ENCODE measurements around the gene MSI2. TPM values are rescaled to one million over a fixed set of nuclear protein-coding genes. Genes with fewer than 3 reads are reported as not detected.

The MSI2 gene
- total and polyA plus RNA-seq, 9 of the 15 experiments (the other 6 are each of a cell fraction or from before 2014, with no cell fraction given): 4.6 to 61.8 (median 42.4) TPM

GRCh38 chr17:57502022-57502421 lies 245.7 kb downstream of the MSI2 start (continued):
- TF ChIP-seq, protein P1, sequence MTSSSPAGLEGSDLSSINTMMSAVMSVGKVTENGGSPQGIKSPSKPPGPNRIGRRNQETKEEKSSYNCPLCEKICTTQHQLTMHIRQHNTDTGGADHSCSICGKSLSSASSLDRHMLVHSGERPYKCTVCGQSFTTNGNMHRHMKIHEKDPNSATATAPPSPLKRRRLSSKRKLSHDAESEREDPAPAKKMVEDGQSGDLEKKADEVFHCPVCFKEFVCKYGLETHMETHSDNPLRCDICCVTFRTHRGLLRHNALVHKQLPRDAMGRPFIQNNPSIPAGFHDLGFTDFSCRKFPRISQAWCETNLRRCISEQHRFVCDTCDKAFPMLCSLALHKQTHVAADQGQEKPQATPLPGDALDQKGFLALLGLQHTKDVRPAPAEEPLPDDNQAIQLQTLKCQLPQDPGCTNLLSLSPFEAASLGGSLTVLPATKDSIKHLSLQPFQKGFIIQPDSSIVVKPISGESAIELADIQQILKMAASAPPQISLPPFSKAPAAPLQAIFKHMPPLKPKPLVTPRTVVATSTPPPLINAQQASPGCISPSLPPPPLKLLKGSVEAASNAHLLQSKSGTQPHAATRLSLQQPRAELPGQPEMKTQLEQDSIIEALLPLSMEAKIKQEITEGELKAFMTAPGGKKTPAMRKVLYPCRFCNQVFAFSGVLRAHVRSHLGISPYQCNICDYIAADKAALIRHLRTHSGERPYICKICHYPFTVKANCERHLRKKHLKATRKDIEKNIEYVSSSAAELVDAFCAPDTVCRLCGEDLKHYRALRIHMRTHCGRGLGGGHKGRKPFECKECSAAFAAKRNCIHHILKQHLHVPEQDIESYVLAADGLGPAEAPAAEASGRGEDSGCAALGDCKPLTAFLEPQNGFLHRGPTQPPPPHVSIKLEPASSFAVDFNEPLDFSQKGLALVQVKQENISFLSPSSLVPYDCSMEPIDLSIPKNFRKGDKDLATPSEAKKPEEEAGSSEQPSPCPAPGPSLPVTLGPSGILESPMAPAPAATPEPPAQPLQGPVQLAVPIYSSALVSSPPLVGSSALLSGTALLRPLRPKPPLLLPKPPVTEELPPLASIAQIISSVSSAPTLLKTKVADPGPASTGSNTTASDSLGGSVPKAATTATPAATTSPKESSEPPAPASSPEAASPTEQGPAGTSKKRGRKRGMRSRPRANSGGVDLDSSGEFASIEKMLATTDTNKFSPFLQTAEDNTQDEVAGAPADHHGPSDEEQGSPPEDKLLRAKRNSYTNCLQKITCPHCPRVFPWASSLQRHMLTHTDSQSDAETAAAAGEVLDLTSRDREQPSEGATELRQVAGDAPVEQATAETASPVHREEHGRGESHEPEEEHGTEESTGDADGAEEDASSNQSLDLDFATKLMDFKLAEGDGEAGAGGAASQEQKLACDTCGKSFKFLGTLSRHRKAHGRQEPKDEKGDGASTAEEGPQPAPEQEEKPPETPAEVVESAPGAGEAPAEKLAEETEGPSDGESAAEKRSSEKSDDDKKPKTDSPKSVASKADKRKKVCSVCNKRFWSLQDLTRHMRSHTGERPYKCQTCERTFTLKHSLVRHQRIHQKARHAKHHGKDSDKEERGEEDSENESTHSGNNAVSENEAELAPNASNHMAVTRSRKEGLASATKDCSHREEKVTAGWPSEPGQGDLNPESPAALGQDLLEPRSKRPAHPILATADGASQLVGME (CRISPR knock-in tag; IDR thresholded peaks at IDR 0.05): no peak
- no peak for TF ChIP-seq ZFP30 (CRISPR knock-in tag; IDR thresholded peaks at IDR 0.05; ENCODE audit: borderline replicate concordance)
- TF ChIP-seq PHF21A (IDR thresholded peaks at IDR 0.05; ENCODE audit: borderline replicate concordance, low read depth): no peak
- TF ChIP-seq HEY1 (CRISPR knock-in tag; IDR thresholded peaks at IDR 0.05; ENCODE audit: borderline replicate concordance): no peak
- TF ChIP-seq, protein P2, sequence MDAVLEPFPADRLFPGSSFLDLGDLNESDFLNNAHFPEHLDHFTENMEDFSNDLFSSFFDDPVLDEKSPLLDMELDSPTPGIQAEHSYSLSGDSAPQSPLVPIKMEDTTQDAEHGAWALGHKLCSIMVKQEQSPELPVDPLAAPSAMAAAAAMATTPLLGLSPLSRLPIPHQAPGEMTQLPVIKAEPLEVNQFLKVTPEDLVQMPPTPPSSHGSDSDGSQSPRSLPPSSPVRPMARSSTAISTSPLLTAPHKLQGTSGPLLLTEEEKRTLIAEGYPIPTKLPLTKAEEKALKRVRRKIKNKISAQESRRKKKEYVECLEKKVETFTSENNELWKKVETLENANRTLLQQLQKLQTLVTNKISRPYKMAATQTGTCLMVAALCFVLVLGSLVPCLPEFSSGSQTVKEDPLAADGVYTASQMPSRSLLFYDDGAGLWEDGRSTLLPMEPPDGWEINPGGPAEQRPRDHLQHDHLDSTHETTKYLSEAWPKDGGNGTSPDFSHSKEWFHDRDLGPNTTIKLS (IDR thresholded peaks at IDR 0.05; ENCODE audit: borderline replicate concordance, low read depth): no peak
- no peak for TF ChIP-seq ATF1 (CRISPR knock-in tag; IDR thresholded peaks at IDR 0.05)
- TF ChIP-seq ATF1 (tag; IDR thresholded peaks at IDR 0.05): no peak
- TF ChIP-seq SIX5 (IDR thresholded peaks at IDR 0.05; ENCODE audit: borderline replicate concordance in 1 of 2, insufficient read depth in 1 of 2, low read depth in 1 of 2, low read length in 2 of 2): no peak
- TF ChIP-seq, protein P3, sequence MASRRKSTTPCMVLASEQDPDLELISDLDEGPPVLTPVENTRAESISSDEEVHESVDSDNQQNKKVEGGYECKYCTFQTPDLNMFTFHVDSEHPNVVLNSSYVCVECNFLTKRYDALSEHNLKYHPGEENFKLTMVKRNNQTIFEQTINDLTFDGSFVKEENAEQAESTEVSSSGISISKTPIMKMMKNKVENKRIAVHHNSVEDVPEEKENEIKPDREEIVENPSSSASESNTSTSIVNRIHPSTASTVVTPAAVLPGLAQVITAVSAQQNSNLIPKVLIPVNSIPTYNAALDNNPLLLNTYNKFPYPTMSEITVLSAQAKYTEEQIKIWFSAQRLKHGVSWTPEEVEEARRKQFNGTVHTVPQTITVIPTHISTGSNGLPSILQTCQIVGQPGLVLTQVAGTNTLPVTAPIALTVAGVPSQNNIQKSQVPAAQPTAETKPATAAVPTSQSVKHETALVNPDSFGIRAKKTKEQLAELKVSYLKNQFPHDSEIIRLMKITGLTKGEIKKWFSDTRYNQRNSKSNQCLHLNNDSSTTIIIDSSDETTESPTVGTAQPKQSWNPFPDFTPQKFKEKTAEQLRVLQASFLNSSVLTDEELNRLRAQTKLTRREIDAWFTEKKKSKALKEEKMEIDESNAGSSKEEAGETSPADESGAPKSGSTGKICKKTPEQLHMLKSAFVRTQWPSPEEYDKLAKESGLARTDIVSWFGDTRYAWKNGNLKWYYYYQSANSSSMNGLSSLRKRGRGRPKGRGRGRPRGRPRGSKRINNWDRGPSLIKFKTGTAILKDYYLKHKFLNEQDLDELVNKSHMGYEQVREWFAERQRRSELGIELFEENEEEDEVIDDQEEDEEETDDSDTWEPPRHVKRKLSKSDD (conservative IDR thresholded peaks at IDR 0.05; ENCODE audit: low read length): no peak

Data from K562 (cell line).